CD4-positive, alpha-beta memory T cell (primary cell): ENCODE results near the gene SNTG2. TPM values are rescaled to one million over a fixed set of nuclear protein-coding genes. Genes with fewer than 3 reads are reported as not detected.
"Not testable (repeated sequence)": the region's sequence is repeated elsewhere in the genome, so short reads cannot be mapped to it uniquely, and the experiment has no call there.

Experiments
- CTCF ChIA-PET: fragments of 350-600 bp; sonication (Branson Sonifier 250); formaldehyde crosslinking; loops from one replicate; lab custom pipeline; 2021; ENCODE audit warnings: inconsistent platforms; ENCODE audit not compliant: partially characterized antibody; lab: Charles Lee
- POLR2A ChIA-PET: fragments of 350-600 bp; sonication (Branson Sonifier 250); formaldehyde crosslinking; loops from one replicate; lab custom pipeline; 2021; ENCODE audit not compliant: partially characterized antibody; lab: Charles Lee
- DNase-seq, 5 donors: peaks; one replicate each; pipeline versions ENCODE4 v3.0.0 to v3.0.0-alpha.2; 2020 to 2022; ENCODE audit warnings: mixed read lengths in 1 of 5
- H3K27ac ChIP-seq: one replicate; pipeline ENCODE4 v1.7.0; 2013; ENCODE audit warnings: low read depth, low read length
- H3K27me3 ChIP-seq: 2 replicates; pipeline ENCODE4 v1.7.0; 2013; ENCODE audit warnings: mild to moderate bottlenecking, low read length, moderate library complexity; ENCODE audit not compliant: insufficient read depth
- H3K36me3 ChIP-seq: 2 replicates; pipeline ENCODE4 v1.7.0; 2013; ENCODE audit warnings: mild to moderate bottlenecking, low read length, moderate library complexity; ENCODE audit not compliant: insufficient read depth
- H3K4me1 ChIP-seq: 2 replicates; pipeline ENCODE4 v1.7.0; 2013; ENCODE audit warnings: mild to moderate bottlenecking, low read length, moderate library complexity; ENCODE audit not compliant: insufficient read depth
- H3K4me3 ChIP-seq, 2 donors: one replicate each; pipeline ENCODE4 v1.7.0; 2013; ENCODE audit warnings: low read length in 2 of 2, mild to moderate bottlenecking in 1 of 2
- H3K9me3 ChIP-seq, 2 donors: one replicate each; pipeline ENCODE4 v1.7.0; 2013; ENCODE audit warnings: low read length in 2 of 2, control low read depth in 1 of 2; ENCODE audit not compliant: control insufficient read depth in 1 of 2
- H3K27ac Mint-ChIP-seq, 7 donors: one replicate each; pipeline ENCODE4 v1.8.0; 2020 to 2021; ENCODE audit warnings: mixed read lengths in 7 of 7, mild to moderate bottlenecking in 6 of 7, inconsistent platforms in 3 of 7, moderate library complexity in 3 of 7
- H3K27me3 Mint-ChIP-seq, 2 donors: one replicate each; pipeline ENCODE4 v1.8.0; 2020 to 2021; ENCODE audit warnings: mixed read lengths in 2 of 2
- H3K36me3 Mint-ChIP-seq, 2 donors: one replicate each; pipeline ENCODE4 v1.8.0; 2020 to 2021; ENCODE audit warnings: mixed read lengths in 2 of 2, inconsistent platforms in 1 of 2, mild to moderate bottlenecking in 1 of 2
- H3K4me1 Mint-ChIP-seq, 4 donors: one replicate each; pipeline ENCODE4 v1.8.0; 2020 to 2021; ENCODE audit warnings: mixed read lengths in 4 of 4, mild to moderate bottlenecking in 1 of 4
- H3K4me3 Mint-ChIP-seq, 8 donors: one replicate each; pipeline ENCODE4 v1.8.0; 2020 to 2021; ENCODE audit warnings: mixed read lengths in 8 of 8, mild to moderate bottlenecking in 7 of 8, moderate library complexity in 6 of 8, inconsistent platforms in 3 of 8
- H3K9me3 Mint-ChIP-seq, 8 donors: one replicate each; pipeline ENCODE4 v1.8.0; 2020 to 2021; ENCODE audit warnings: mixed read lengths in 8 of 8, mild to moderate bottlenecking in 5 of 8, inconsistent platforms in 3 of 8, moderate library complexity in 1 of 8
- intact Hi-C: fragments of 100-400 bp; cut with micrococcal nuclease; formaldehyde crosslinking; loops from one replicate; pipeline ENCODE4 v1.15.1; 2023
- polyA plus RNA-seq, 2 donors: library from polyadenylated mRNA; unstranded; fragments of 300-500 nt; fragmentation: Illumina TruSeq; gene quantifications; one replicate each; pipeline ENCODE4 v1.2.3, GENCODE V29; 2021
- total RNA-seq, 2 experiments: library from RNA; stranded (reverse); gene quantifications; one replicate each; pipeline ENCODE4 v1.2.3, GENCODE V29; 2021

Gene SNTG2
- total and polyA plus RNA-seq, 4 experiments from 2014 or later, result 0.55 to 1.3 (median 0.96) TPM; not detected in 1

GRCh38 chr2:1406434-1406833, 455.8 kb downstream of the SNTG2 start:
- Mint-ChIP-seq H3K27me3 (no peaks in the 10 kb centered on the region), H3K36me3 (no peaks in the 10 kb centered on the region), H3K27ac (no peak overlapping the region), H3K4me1 (peaks cover 0 to 5% (median 4%) of the 10 kb centered on the region in 4 donors), H3K9me3 (peaks cover 0 to 8% (median 0%) of the 10 kb centered on the region in 8 donors), H3K4me3 (no peak overlapping the region)
- H3K36me3 ChIP-seq, result no peaks in the 10 kb centered on the region
- H3K4me3 ChIP-seq, result no peak overlapping the region
- H3K4me1 ChIP-seq, result no peaks in the 10 kb centered on the region
- H3K27me3 ChIP-seq, result no peaks in the 10 kb centered on the region
- H3K27ac ChIP-seq, result no peak overlapping the region
- ChIA-PET POLR2A (no interaction called here), CTCF (no interaction called here)
- DNase-seq, result no peak
- no peaks in the 10 kb centered on the region for H3K9me3 ChIP-seq
- intact Hi-C loops, result no loop called here

GRCh38 chr2:1407950-1408675, 457.5 kb downstream of the SNTG2 start:
- Mint-ChIP-seq H3K4me3 (no peak overlapping the region), H3K36me3 (no peaks in the 10 kb centered on the region), H3K9me3 (peaks cover 0 to 5% (median 0%) of the 10 kb centered on the region in 8 donors), H3K4me1 (peaks cover 0 to 7% (median 4%) of the 10 kb centered on the region in 4 donors), H3K27ac (no peak overlapping the region), H3K27me3 (peaks cover 0 to 2% of the 10 kb centered on the region in 2 donors)
- intact Hi-C loops, result no loop called here
- H3K36me3 ChIP-seq, result no peaks in the 10 kb centered on the region
- no peak for DNase-seq
- no peaks in the 10 kb centered on the region for H3K4me1 ChIP-seq
- no peak overlapping the region for H3K27ac ChIP-seq
- no peaks in the 10 kb centered on the region for H3K27me3 ChIP-seq
- POLR2A ChIA-PET, result no interaction called here
- no peaks in the 10 kb centered on the region for H3K9me3 ChIP-seq
- no peak overlapping the region for H3K4me3 ChIP-seq
- CTCF ChIA-PET, result no interaction called here

GRCh38 chr2:1413156-1413710, 462.6 kb downstream of the SNTG2 start, which contains the start of gene TPO:
TPO (plus strand) TSS chr2:1413463; CDS start chr2:1414409, 946 bp downstream.
- POLR2A ChIA-PET, result no interaction called here
- H3K27ac Mint-ChIP-seq, result no peak within 1 kb of the TSS
- H3K27ac ChIP-seq, result no peak within 1 kb of the TSS
- H3K4me3 Mint-ChIP-seq, result no peak within 1 kb of the TSS
- no peaks in the 10 kb centered on the region for H3K4me1 ChIP-seq
- H3K27me3 ChIP-seq, result no peaks in the 10 kb centered on the region
- no peak for DNase-seq
- no peaks in the 10 kb centered on the region for H3K9me3 Mint-ChIP-seq
- H3K9me3 ChIP-seq, result no peaks in the 10 kb centered on the region
- no peak within 1 kb of the TSS for H3K4me3 ChIP-seq
- CTCF ChIA-PET, result no interaction called here
- no peaks in the 10 kb centered on the region for H3K36me3 ChIP-seq
- no peaks in the 10 kb centered on the region for H3K36me3 Mint-ChIP-seq
- peaks cover 2% of the 10 kb centered on the region in 2 donors for H3K27me3 Mint-ChIP-seq
- peaks cover 0 to 3% (median 0%) of the 10 kb centered on the region in 4 donors for H3K4me1 Mint-ChIP-seq
- intact Hi-C loops, result no loop called here

- Mint-ChIP-seq H3K9me3 (no peaks in the 10 kb centered on the region), H3K27ac (no peak overlapping the region)
- CTCF ChIA-PET, result no interaction called here
Measured at GRCh38 chr2:1414121-1414520, 463.5 kb downstream of the SNTG2 start.

GRCh38 chr2:1414901-1415300, 464.3 kb downstream of the SNTG2 start:
- H3K27me3 Mint-ChIP-seq, result not testable (repeated sequence)

More at GRCh38 chr2:1414121-1414520, 463.5 kb downstream of the SNTG2 start:
- intact Hi-C loops, result no loop called here
- DNase-seq, result no peak
- H3K27ac ChIP-seq, result no peak overlapping the region
- Mint-ChIP-seq H3K4me3 (no peak overlapping the region), H3K4me1 (peaks cover 0 to 3% (median 0%) of the 10 kb centered on the region in 4 donors), H3K36me3 (no peaks in the 10 kb centered on the region), H3K27me3 (peaks cover 2% of the 10 kb centered on the region in 2 donors)
- no peaks in the 10 kb centered on the region for H3K36me3 ChIP-seq
- H3K4me3 ChIP-seq, result no peak overlapping the region
- no peaks in the 10 kb centered on the region for H3K4me1 ChIP-seq
- H3K27me3 ChIP-seq, result no peaks in the 10 kb centered on the region
- no peaks in the 10 kb centered on the region for H3K9me3 ChIP-seq
- POLR2A ChIA-PET, result interaction anchor here (0.6 kb wide), 1 partner anchor 46 kb away, joined by 3 read pairs; no protein-coding TSS in a partner anchor

GRCh38 chr2:1415501-1415900, 464.9 kb downstream of the SNTG2 start:
- H3K36me3 ChIP-seq, result no peaks in the 10 kb centered on the region
- Mint-ChIP-seq H3K27me3 (peaks cover 2% of the 10 kb centered on the region in 2 donors), H3K4me1 (peaks cover 0 to 3% (median 0%) of the 10 kb centered on the region in 4 donors), H3K4me3 (no peak overlapping the region), H3K9me3 (no peaks in the 10 kb centered on the region), H3K27ac (no peak overlapping the region), H3K36me3 (no peaks in the 10 kb centered on the region)
- ChIA-PET POLR2A (no interaction called here), CTCF (no interaction called here)
- no peaks in the 10 kb centered on the region for H3K9me3 ChIP-seq
- H3K27ac ChIP-seq, result no peak overlapping the region
- H3K4me1 ChIP-seq, result no peaks in the 10 kb centered on the region
- intact Hi-C loops, result no loop called here
- H3K27me3 ChIP-seq, result no peaks in the 10 kb centered on the region
- no peak for DNase-seq
- H3K4me3 ChIP-seq, result no peak overlapping the region

More at GRCh38 chr2:1414901-1415300, 464.3 kb downstream of the SNTG2 start:
- CTCF ChIA-PET, H3K4me3 Mint-ChIP-seq, DNase-seq, H3K4me3 ChIP-seq, H3K27me3 ChIP-seq, H3K27ac Mint-ChIP-seq, H3K27ac ChIP-seq, H3K4me1 Mint-ChIP-seq, H3K36me3 ChIP-seq, H3K9me3 ChIP-seq, H3K9me3 Mint-ChIP-seq, POLR2A ChIA-PET, H3K36me3 Mint-ChIP-seq, intact Hi-C loops, H3K4me1 ChIP-seq: not testable (repeated sequence)
